H1 (cell line): ENCODE results near the gene UTP25. TPM values are rescaled to one million over a fixed set of nuclear protein-coding genes. Genes with fewer than 3 reads are reported as not detected.

Experiments used
- EGR1 ChIP-seq: IDR thresholded peaks from 2 replicates; pipeline ENCODE4 v1.6.1; 2011; ENCODE audit warnings: low read depth, low read length, borderline replicate concordance
- ZNF274 ChIP-seq: IDR thresholded peaks from 2 replicates; pipeline ENCODE4 v1.7.0; 2012; ENCODE audit warnings: low read length, borderline replicate concordance; ENCODE audit errors: extremely low read depth
- polyA plus RNA-seq, 7 experiments: library from polyadenylated mRNA; depleted of rRNA in 3 of 7; stranded (reverse) in 5 of 7; unstranded in 2 of 7; fragments of >200 nt in 5 of 7; fragments of 200-250 nt in 2 of 7; gene quantifications; 1 replicate in 5 of 7; 2 replicates in 1 of 7; 4 replicates in 1 of 7; pipeline versions ENCODE4 v1.2.1 to v1.2.3, GENCODE V29; 2011 to 2013; ENCODE audit warnings: missing spikeins in 2 of 7, mixed read lengths in 2 of 7
- total RNA-seq: library from RNA; stranded (reverse); fragmentation: NEBNext Ultra II Directional; extraction: Animal tissue kit (Norgen Biotek cat#: 25700); gene quantifications from 2 replicates; pipeline ENCODE4 v1.2.1, GENCODE V29; 2021

Gene UTP25
- total and polyA plus RNA-seq, 2 of the 8 experiments (the other 6 are each of a cell fraction or from before 2014, with no cell fraction given) = 4.0 to 7.6 TPM

DNA sequence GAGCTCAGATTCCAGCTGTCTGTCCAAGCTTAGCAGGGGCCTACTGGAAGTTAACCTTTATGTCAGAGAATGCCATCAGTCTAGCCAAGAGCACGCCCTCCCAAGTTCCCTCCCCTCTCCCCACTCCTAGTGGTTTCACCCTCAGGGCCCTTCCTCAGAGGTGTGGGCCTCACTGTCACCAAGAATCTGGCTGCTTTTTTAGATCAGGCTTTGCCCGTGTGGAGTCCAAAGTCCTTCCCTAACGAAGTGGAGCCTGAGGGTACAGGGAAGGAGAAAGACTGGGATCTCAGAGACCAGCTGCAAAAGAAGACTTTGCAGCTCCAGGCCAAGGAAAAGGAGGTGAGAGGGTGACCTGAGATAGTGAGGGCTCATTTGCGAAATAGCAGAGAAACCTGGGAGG lies 47.5 kb upstream of the UTP25 start (continued):
- TF ChIP-seq EGR1 = no peak
- TF ChIP-seq ZNF274 = no peak
- TF ChIP-seq, all 59 proteins: peak for 0
